ENCODE measurements around the gene POP4.

Gene POP4

DNA sequence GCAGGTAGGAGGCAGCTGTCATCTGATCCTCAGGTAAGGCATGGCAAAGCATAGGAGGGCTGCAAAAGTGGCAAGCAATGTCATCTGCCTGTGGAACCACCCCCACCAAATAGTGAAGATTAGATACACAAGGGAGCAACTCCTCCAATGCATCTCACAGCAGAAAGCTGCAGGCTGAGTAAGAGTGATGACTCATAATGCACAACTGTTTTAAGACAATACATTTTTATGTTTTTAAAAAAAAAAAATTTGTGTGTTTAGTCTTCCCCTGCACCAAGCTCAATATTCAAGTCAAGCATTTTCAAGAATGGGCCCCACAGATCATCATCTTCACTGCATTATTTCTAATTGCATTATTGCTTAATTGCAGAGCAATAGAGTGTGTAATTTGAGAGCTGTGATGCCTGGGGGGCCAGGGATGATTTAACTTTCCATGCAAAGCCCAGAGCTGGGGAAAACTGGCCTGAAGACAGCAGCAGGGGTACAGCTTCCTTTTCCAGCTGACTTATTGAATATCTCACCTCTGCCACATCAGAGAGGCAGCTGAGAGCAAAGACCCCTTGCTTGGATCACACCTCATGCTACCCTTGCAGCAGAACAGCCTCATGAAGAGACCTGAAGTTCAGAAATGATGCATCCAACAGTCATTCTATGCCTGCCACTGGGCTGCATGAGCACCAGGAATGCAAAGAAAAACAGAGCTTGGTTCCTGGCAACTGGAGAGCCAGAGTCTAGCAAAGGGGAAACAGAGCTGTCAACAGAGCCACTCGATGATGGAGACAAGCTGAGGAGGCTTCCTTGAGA is 22.7 kb upstream of the POP4 start:
- Histone ChIP-seq H3K4me3 (ENCODE audit: low read length) (no peak overlapping the region), H3K4me2 (ENCODE audit: low read depth, low read length) (no peak overlapping the region), H2AFZ (ENCODE audit: low read length) (no peak overlapping the region), H3K27ac (ENCODE audit: low read length) (no peak overlapping the region), H3K9me3 (replicated peaks; ENCODE audit: insufficient read depth, low read length) (no peaks in the 10 kb centered on the region), H3K9me2 (replicated peaks; ENCODE audit: insufficient read depth, low read length) (no peaks in the 10 kb centered on the region), H4K20me1 (ENCODE audit: insufficient read depth, low read length) (no peaks in the 10 kb centered on the region), H3K4me1 (ENCODE audit: low read length) (no peaks in the 10 kb centered on the region), H3K36me3 (replicated peaks; ENCODE audit: insufficient read depth, low read length) (no peaks in the 10 kb centered on the region), H3K79me2 (ENCODE audit: low read length) (no peaks in the 10 kb centered on the region), H3K9ac (ENCODE audit: low read length) (no peak overlapping the region), H3K27me3 (replicated peaks; ENCODE audit: insufficient read depth, low read length) (peaks cover 43% of the 10 kb centered on the region), H3F3A (ENCODE audit: insufficient read depth, low read length) (no peaks in the 10 kb centered on the region)
- DNase-seq, result no peak
- TF ChIP-seq EZH2phosphoT487 (IDR thresholded peaks at IDR 0.05; ENCODE audit: low read length) (no peak), EZH2 (optimal IDR thresholded peaks at IDR 0.05; ENCODE audit: low read depth, low read length) (no peak), CTCF (IDR thresholded peaks at IDR 0.05; ENCODE audit: low read length) (no peak)

GRCh38 chr19:29586401-29586800 is 19.7 kb upstream of the POP4 start:
- no peaks in the 10 kb centered on the region for H3K4me1 ChIP-seq (ENCODE audit: low read length)
- TF ChIP-seq EZH2 (optimal IDR thresholded peaks at IDR 0.05; ENCODE audit: low read depth, low read length), result no peak
- no peak for TF ChIP-seq CTCF (IDR thresholded peaks at IDR 0.05; ENCODE audit: low read length)
- TF ChIP-seq EZH2phosphoT487 (IDR thresholded peaks at IDR 0.05; ENCODE audit: low read length), result no peak

DNA sequence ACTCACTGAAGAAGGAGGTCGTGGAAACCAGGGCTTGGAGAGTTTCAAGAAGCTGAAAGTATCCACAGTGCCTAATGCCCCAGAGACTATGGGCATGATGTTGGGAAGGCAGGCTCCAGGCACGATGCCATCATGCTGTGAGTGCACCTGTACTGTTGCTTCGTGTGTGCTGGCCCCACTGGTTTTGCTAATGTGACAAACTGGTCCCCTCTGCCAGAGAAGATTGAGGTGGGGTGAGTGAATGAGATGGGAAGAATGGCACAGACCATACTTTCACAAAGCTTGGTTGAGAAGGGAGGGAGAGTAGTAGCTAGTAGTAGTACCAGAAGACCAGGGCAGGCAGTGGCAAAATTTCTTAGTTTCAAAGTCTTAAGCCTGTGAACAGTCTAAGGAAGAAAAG is 19.0 kb upstream of the POP4 start:
- Histone ChIP-seq H3K4me1 (ENCODE audit: low read length) (no peaks in the 10 kb centered on the region), H4K20me1 (ENCODE audit: insufficient read depth, low read length) (no peaks in the 10 kb centered on the region)

More at GRCh38 chr19:29586401-29586800, 19.7 kb upstream of the POP4 start:
- Histone ChIP-seq H3K9me3 (replicated peaks; ENCODE audit: insufficient read depth, low read length) (no peaks in the 10 kb centered on the region), H3K79me2 (ENCODE audit: low read length) (no peaks in the 10 kb centered on the region), H3K36me3 (replicated peaks; ENCODE audit: insufficient read depth, low read length) (no peaks in the 10 kb centered on the region), H3F3A (ENCODE audit: insufficient read depth, low read length) (no peaks in the 10 kb centered on the region), H3K4me2 (ENCODE audit: low read depth, low read length) (no peak overlapping the region), H3K4me3 (ENCODE audit: low read length) (no peak overlapping the region), H4K20me1 (ENCODE audit: insufficient read depth, low read length) (no peaks in the 10 kb centered on the region), H3K27ac (ENCODE audit: low read length) (no peak overlapping the region), H3K27me3 (replicated peaks; ENCODE audit: insufficient read depth, low read length) (peaks cover 45% of the 10 kb centered on the region), H3K9me2 (replicated peaks; ENCODE audit: insufficient read depth, low read length) (no peaks in the 10 kb centered on the region), H3K9ac (ENCODE audit: low read length) (no peak overlapping the region), H2AFZ (ENCODE audit: low read length) (no peak overlapping the region)
- no peak for DNase-seq

More for the DNA sequence above, 19.0 kb upstream of the POP4 start:
- Histone ChIP-seq H3K36me3 (replicated peaks; ENCODE audit: insufficient read depth, low read length) (no peaks in the 10 kb centered on the region), H3F3A (ENCODE audit: insufficient read depth, low read length) (no peaks in the 10 kb centered on the region), H3K79me2 (ENCODE audit: low read length) (no peaks in the 10 kb centered on the region), H3K4me2 (ENCODE audit: low read depth, low read length) (no peak overlapping the region), H3K4me3 (ENCODE audit: low read length) (no peak overlapping the region), H3K9me3 (replicated peaks; ENCODE audit: insufficient read depth, low read length) (no peaks in the 10 kb centered on the region), H2AFZ (ENCODE audit: low read length) (no peak overlapping the region), H3K9ac (ENCODE audit: low read length) (no peak overlapping the region), H3K9me2 (replicated peaks; ENCODE audit: insufficient read depth, low read length) (no peaks in the 10 kb centered on the region), H3K27me3 (replicated peaks; ENCODE audit: insufficient read depth, low read length) (peaks cover 52% of the 10 kb centered on the region), H3K27ac (ENCODE audit: low read length) (no peak overlapping the region)
- TF ChIP-seq CTCF (IDR thresholded peaks at IDR 0.05; ENCODE audit: low read length), result no peak
- TF ChIP-seq EZH2 (optimal IDR thresholded peaks at IDR 0.05; ENCODE audit: low read depth, low read length), result no peak
- TF ChIP-seq EZH2phosphoT487 (IDR thresholded peaks at IDR 0.05; ENCODE audit: low read length), result no peak
- DNase-seq, result no peak

Data from MM.1S (cell line).